Stomach (tissue), 4 donors: ENCODE results near the gene DMRT2.

Experiments used
- CTCF ChIP-seq, 7 experiments: fragments of 450-650 bp in 4 of 7; fragments of 200-600 bp in 3 of 7; sonication (generic) in 3 of 7; IDR thresholded peaks; one replicate each; pipeline ENCODE4 v1.5.1; 2016 to 2019; ENCODE audit warnings: antibody characterized with exemption in 7 of 7, control low read depth in 2 of 7, mild to moderate bottlenecking in 1 of 7
- EP300 ChIP-seq: sonication (generic); formaldehyde crosslinking; IDR thresholded peaks from one replicate; pipeline ENCODE4 v1.6.1; 2017; ENCODE audit warnings: antibody characterized with exemption
- POLR2A ChIP-seq, 4 donors: fragments of 450-650 bp; IDR thresholded peaks; one replicate each; pipeline ENCODE4 v1.6.1; 2016; ENCODE audit warnings: antibody characterized with exemption in 4 of 4, control low read depth in 2 of 4, mild to moderate bottlenecking in 1 of 4, moderate library complexity in 1 of 4

- TF ChIP-seq CTCF (IDR thresholded peaks at IDR 0.05), result peak in 5 of 7 experiments; percentile 88 to 99 (median 94)
- no peak for TF ChIP-seq EP300
- no peak for TF ChIP-seq POLR2A (IDR thresholded peaks at IDR 0.05)
These were observed 41.0 kb upstream of the DMRT2 start for GRCh38 chr9:1009101-1009707.
